H9 (cell line): ENCODE measurements around the gene RAD51. TPM values are rescaled to one million over a fixed set of nuclear protein-coding genes. Genes with fewer than 3 reads are reported as not detected.

ENCODE experiments used
- DNase-seq: peaks from one replicate; pipeline ENCODE4 v3.0.0-alpha.2; 2017
- H2AFZ ChIP-seq: one replicate; pipeline ENCODE4 v1.6.1; 2013; ENCODE audit warnings: mild to moderate bottlenecking, low read length, control low read depth, moderate library complexity
- H2AK5ac ChIP-seq: 2 replicates; pipeline ENCODE4 v1.6.1; 2013; ENCODE audit warnings: low read length, control low read depth, mixed read lengths; ENCODE audit not compliant: insufficient read length
- H2BK120ac ChIP-seq: one replicate; pipeline ENCODE4 v1.6.1; 2013; ENCODE audit warnings: low read depth, mild to moderate bottlenecking, low read length, control low read depth, inconsistent platforms; ENCODE audit not compliant: poor library complexity, severe bottlenecking
- H2BK12ac ChIP-seq: 2 replicates; pipeline ENCODE4 v1.6.1; 2013; ENCODE audit warnings: low read length, control low read depth, mixed read lengths, low read depth; ENCODE audit not compliant: insufficient read length
- H2BK15ac ChIP-seq: 2 replicates; pipeline ENCODE4 v1.6.1; 2013; ENCODE audit warnings: low read depth, low read length, control low read depth
- H2BK20ac ChIP-seq: one replicate; pipeline ENCODE4 v1.6.1; 2013; ENCODE audit warnings: low read depth, mild to moderate bottlenecking, low read length, control low read depth, inconsistent platforms; ENCODE audit not compliant: poor library complexity, severe bottlenecking
- H2BK5ac ChIP-seq: 2 replicates; pipeline ENCODE4 v1.6.1; 2013; ENCODE audit warnings: low read length, control low read depth, mixed read lengths; ENCODE audit not compliant: insufficient read length
- H3K14ac ChIP-seq: 2 replicates; pipeline ENCODE4 v1.6.1; 2013; ENCODE audit warnings: low read length, control low read depth; ENCODE audit not compliant: insufficient read depth
- H3K18ac ChIP-seq: 2 replicates; pipeline ENCODE4 v1.6.1; 2013; ENCODE audit warnings: low read depth, mild to moderate bottlenecking, mixed read lengths, low read length, control low read depth; ENCODE audit not compliant: insufficient read length
- H3K23ac ChIP-seq: 2 replicates; pipeline ENCODE4 v1.6.1; 2013; ENCODE audit warnings: low read length, control low read depth, mixed read lengths, low read depth; ENCODE audit not compliant: insufficient read length
- H3K23me2 ChIP-seq: 2 replicates; pipeline ENCODE4 v1.6.1; 2013; ENCODE audit warnings: low read depth, mild to moderate bottlenecking, mixed read lengths, low read length, control low read depth; ENCODE audit not compliant: insufficient read length, poor library complexity, severe bottlenecking
- H3K27ac ChIP-seq: 2 replicates; pipeline ENCODE4 v1.5.1; 2013; ENCODE audit warnings: low read length, control low read depth, mixed read lengths, low read depth; ENCODE audit not compliant: insufficient read length
- H3K27me3 ChIP-seq: 2 replicates; pipeline ENCODE4 v1.6.1; 2013; ENCODE audit warnings: low read length, control low read depth, inconsistent platforms; ENCODE audit not compliant: insufficient read depth
- H3K4ac ChIP-seq: 2 replicates; pipeline ENCODE4 v1.6.1; 2013; ENCODE audit warnings: low read depth, mild to moderate bottlenecking, control low read depth, inconsistent platforms, low read length, moderate library complexity
- H3K4me1 ChIP-seq: 2 replicates; pipeline ENCODE4 v1.6.1; 2013; ENCODE audit warnings: low read length, control low read depth, inconsistent platforms; ENCODE audit not compliant: insufficient read depth
- H3K4me2 ChIP-seq: 2 replicates; pipeline ENCODE4 v1.6.1; 2013; ENCODE audit warnings: low read length, control low read depth, mixed read lengths; ENCODE audit not compliant: insufficient read length, insufficient read depth
- H3K56ac ChIP-seq: 2 replicates; pipeline ENCODE4 v1.6.1; 2013; ENCODE audit warnings: low read depth, mild to moderate bottlenecking, mixed read lengths, low read length, control low read depth; ENCODE audit not compliant: insufficient read length
- H3K79me1 ChIP-seq: 2 replicates; pipeline ENCODE4 v1.6.1; 2013; ENCODE audit warnings: low read depth, mild to moderate bottlenecking, moderate library complexity, low read length, control low read depth, inconsistent platforms; ENCODE audit not compliant: insufficient read depth, poor library complexity, severe bottlenecking
- H3K79me2 ChIP-seq: 2 replicates; pipeline ENCODE4 v1.6.1; 2013; ENCODE audit warnings: low read length, control low read depth, inconsistent platforms; ENCODE audit not compliant: insufficient read depth
- H3K9ac ChIP-seq: 2 replicates; pipeline ENCODE4 v1.6.1; 2013; ENCODE audit warnings: low read length, control low read depth, mixed read lengths; ENCODE audit not compliant: insufficient read length; ENCODE audit errors: extremely low read depth
- H3K9me3 ChIP-seq: one replicate; pipeline ENCODE4 v1.6.1; 2013; ENCODE audit warnings: low read depth, low read length, inconsistent platforms; ENCODE audit not compliant: control insufficient read depth
- H3T11ph ChIP-seq: one replicate; pipeline ENCODE4 v1.6.1; 2013; ENCODE audit warnings: mild to moderate bottlenecking, low read length, control low read depth, inconsistent platforms
- H4K20me1 ChIP-seq: one replicate; pipeline ENCODE4 v1.6.1; 2013; ENCODE audit not compliant: control insufficient read depth, insufficient read length, insufficient read depth
- H4K5ac ChIP-seq: 2 replicates; pipeline ENCODE4 v1.6.1; 2013; ENCODE audit warnings: low read depth, mild to moderate bottlenecking, mixed read lengths, low read length, control low read depth; ENCODE audit not compliant: insufficient read length
- H4K8ac ChIP-seq: replicated peaks from 2 replicates; pipeline ENCODE4 v1.6.1; 2013; ENCODE audit warnings: low read length, control low read depth, mixed read lengths, low read depth; ENCODE audit not compliant: insufficient read length
- H4K91ac ChIP-seq: 2 replicates; pipeline ENCODE4 v1.6.1; 2013; ENCODE audit warnings: low read depth, mild to moderate bottlenecking, moderate library complexity, mixed read lengths, low read length, control low read depth; ENCODE audit not compliant: insufficient read length
- H3K27ac Mint-ChIP-seq, 3 experiments: 2 replicates in 2 of 3; 3 replicates in 1 of 3; pipeline ENCODE4 v1.8.0; 2020 to 2021; ENCODE audit warnings: mixed read lengths in 3 of 3, mild to moderate bottlenecking in 1 of 3, moderate library complexity in 1 of 3
- H3K27me3 Mint-ChIP-seq: 2 replicates; pipeline ENCODE4 v1.8.0; 2021; ENCODE audit warnings: low read depth, mild to moderate bottlenecking, moderate library complexity, mixed read lengths
- H3K36me3 Mint-ChIP-seq, 3 experiments: 2 replicates in 2 of 3; 3 replicates in 1 of 3; pipeline ENCODE4 v1.8.0; 2020 to 2021; ENCODE audit warnings: low read depth in 3 of 3, mixed read lengths in 3 of 3; ENCODE audit not compliant: insufficient read depth in 1 of 3
- H3K4me1 Mint-ChIP-seq, 2 experiments: 2 replicates each; pipeline ENCODE4 v1.8.0; 2020; ENCODE audit warnings: mixed read lengths in 2 of 2
- H3K4me3 Mint-ChIP-seq, 2 experiments: 2 replicates in 1 of 2; 3 replicates in 1 of 2; pipeline ENCODE4 v1.8.0; 2020 to 2021; ENCODE audit warnings: mild to moderate bottlenecking in 2 of 2, mixed read lengths in 2 of 2, moderate library complexity in 1 of 2
- H3K9me3 Mint-ChIP-seq, 2 experiments: 2 replicates in 1 of 2; 3 replicates in 1 of 2; pipeline ENCODE4 v1.8.0; 2020; ENCODE audit warnings: mild to moderate bottlenecking in 2 of 2, mixed read lengths in 2 of 2, moderate library complexity in 1 of 2
- CTCF ChIP-seq: fragments of 200-600 bp; sonication (generic); conservative IDR thresholded peaks from 3 replicates; pipeline ENCODE4 v1.8.0; 2021; ENCODE audit warnings: antibody characterized with exemption, mild to moderate bottlenecking
- WGBS: extraction: QIAGEN DNeasy Blood & Tissue Kit; methylation state at CpG from one replicate; pipeline ENCODE4 v1.1.7; 2013; ENCODE audit warnings: missing lambda C conversion rate, low lambda C conversion rate, mixed read lengths; ENCODE audit not compliant: insufficient read length; ENCODE audit errors: extremely low coverage; 5-methylcytosine and 5-hydroxymethylcytosine counted together
- total RNA-seq: library from RNA; stranded (reverse); gene quantifications from 2 replicates; pipeline ENCODE4 v1.2.1, GENCODE V29; 2021

The RAD51 gene
- total RNA-seq, 1 experiment from 2014 or later, result 39.2 TPM

GRCh38 chr15:40695469-40695890 is 506 bp downstream of the RAD51 start:
- peak overlapping the region; percentile 93 for H3K14ac ChIP-seq
- no peak overlapping the region for H2AK5ac ChIP-seq
- H2BK120ac ChIP-seq, result no peak overlapping the region
- H3K23me2 ChIP-seq, result no peaks in the 10 kb centered on the region
- no peaks in the 10 kb centered on the region for H3K79me1 ChIP-seq
- no peak overlapping the region for H2BK15ac ChIP-seq
- H3K23ac ChIP-seq, result no peak overlapping the region
- no peaks in the 10 kb centered on the region for H4K20me1 ChIP-seq
- no peak overlapping the region for H3T11ph ChIP-seq
- no peaks in the 10 kb centered on the region; the same call in 1 of the 2 replicates for H3K4me1 ChIP-seq
- no peak overlapping the region for H2BK12ac ChIP-seq
- WGBS, result no CpG with 5 or more reads among the region's 24 CpGs
- peak overlapping the region; percentile 87 to 98 for H3K4me3 Mint-ChIP-seq
- H3K27ac ChIP-seq, result peak overlapping the region; percentile 41
- peaks cover 7 to 17% of the 10 kb centered on the region in 2 experiments for H3K4me1 Mint-ChIP-seq
- no peak overlapping the region for H4K8ac ChIP-seq
- H3K18ac ChIP-seq, result peak overlapping the region; percentile 49
- H3K27ac Mint-ChIP-seq, result peak overlapping the region in 2 of 3 experiments; percentile 88 to 99; a peak in 5 of 7 replicates
- H4K5ac ChIP-seq, result no peak overlapping the region
- no peaks in the 10 kb centered on the region; the same call in 1 of the 2 replicates for H3K27me3 Mint-ChIP-seq
- H2BK5ac ChIP-seq, result no peak overlapping the region
- no peak overlapping the region for H4K91ac ChIP-seq
- H3K36me3 Mint-ChIP-seq, result peaks cover 8 to 34% (median 26%) of the 10 kb centered on the region in 3 experiments; a peak in 6 of 7 replicates
- no peaks in the 10 kb centered on the region; the same call in 1 of the 2 replicates for H3K79me2 ChIP-seq
- H3K27me3 ChIP-seq, result no peaks in the 10 kb centered on the region
- H2AFZ ChIP-seq, result no peak overlapping the region
- no peaks in the 10 kb centered on the region for H3K9me3 ChIP-seq
- no peak for TF ChIP-seq CTCF
- no peak overlapping the region for H2BK20ac ChIP-seq
- no peak for DNase-seq
- peak overlapping the region; percentile 68 for H3K9ac ChIP-seq
- H3K4ac ChIP-seq, result no peak overlapping the region
- H3K56ac ChIP-seq, result no peak overlapping the region
- peak overlapping the region; percentile 83 for H3K4me2 ChIP-seq
- H3K9me3 Mint-ChIP-seq, result no peaks in the 10 kb centered on the region; a peak in 1 of 5 replicates
